Karpas-422 (cell line): ENCODE measurements around the gene GSTCD. TPM values are rescaled to one million over a fixed set of nuclear protein-coding genes. Genes with fewer than 3 reads are reported as not detected.

Source experiments
- DNase-seq: peaks from one replicate; pipeline ENCODE4 v3.0.0-alpha.2; 2015
- H2AFZ ChIP-seq: fragments of 200-600 bp; sonication (generic); 2 replicates; pipeline ENCODE4 v1.6.1; 2014; ENCODE audit warnings: antibody characterized with exemption, low read length, mixed read lengths
- H3K27ac ChIP-seq: fragments of 200-600 bp; sonication (generic); 2 replicates; pipeline ENCODE4 v1.5.1; 2014; ENCODE audit warnings: mild to moderate bottlenecking, low read length, moderate library complexity
- H3K27me3 ChIP-seq: fragments of 200-600 bp; sonication (generic); 2 replicates; pipeline ENCODE4 v1.6.1; 2014; ENCODE audit warnings: low read length, mixed read lengths
- H3K36me3 ChIP-seq: fragments of 200-600 bp; sonication (generic); 2 replicates; pipeline ENCODE4 v1.6.1; 2014; ENCODE audit warnings: low read length, mixed read lengths; ENCODE audit not compliant: insufficient read depth
- H3K4me1 ChIP-seq: fragments of 200-600 bp; sonication (generic); 2 replicates; pipeline ENCODE4 v1.6.1; 2014; ENCODE audit warnings: mild to moderate bottlenecking, low read length, mixed read lengths
- H3K4me2 ChIP-seq: fragments of 200-600 bp; sonication (generic); 2 replicates; pipeline ENCODE4 v1.6.1; 2014; ENCODE audit warnings: low read length, low read depth, mild to moderate bottlenecking; ENCODE audit not compliant: poor library complexity, severe bottlenecking
- H3K4me3 ChIP-seq: fragments of 200-600 bp; sonication (generic); 2 replicates; pipeline ENCODE4 v1.5.1; 2014; ENCODE audit warnings: mild to moderate bottlenecking, antibody characterized with exemption, low read length, mixed read lengths
- H3K79me2 ChIP-seq: fragments of 200-600 bp; sonication (generic); 2 replicates; pipeline ENCODE4 v1.6.1; 2014; ENCODE audit warnings: mild to moderate bottlenecking, low read length, mixed read lengths
- H3K9ac ChIP-seq: fragments of 200-600 bp; sonication (generic); 2 replicates; pipeline ENCODE4 v1.6.0; 2014; ENCODE audit warnings: low read length
- H3K9me2 ChIP-seq: fragments of 200-600 bp; sonication (generic), shearing (Covaris generic); replicated peaks from 2 replicates; pipeline ENCODE4 v1.6.0; 2014; ENCODE audit warnings: mild to moderate bottlenecking, low read length, moderate library complexity; ENCODE audit not compliant: insufficient read depth
- H3K9me3 ChIP-seq: fragments of 300-700, 200-600 bp; sonication (generic); 2 replicates; pipeline ENCODE4 v1.6.1; 2014; ENCODE audit warnings: low read length, mixed read lengths
- H4K20me1 ChIP-seq: fragments of 200-600 bp; sonication (generic); 2 replicates; pipeline ENCODE4 v1.6.1; 2014; ENCODE audit warnings: mild to moderate bottlenecking, antibody characterized with exemption, low read length, low read depth; ENCODE audit not compliant: insufficient read depth
- total RNA-seq: library from RNA; depleted of rRNA; stranded (reverse); fragments of >200 nt; shearing (Covaris generic); gene quantifications from 2 replicates; pipeline ENCODE4 v1.2.3, GENCODE V29; 2014; ENCODE audit warnings: low replicate concordance

The GSTCD gene
- total RNA-seq, 1 experiment from 2014 or later: 23.9 TPM

- no peak overlapping the region for H3K27ac ChIP-seq
- no peaks in the 10 kb centered on the region for H4K20me1 ChIP-seq
- H3K36me3 ChIP-seq: no peaks in the 10 kb centered on the region
- H3K27me3 ChIP-seq: no peaks in the 10 kb centered on the region
- H2AFZ ChIP-seq: no peak overlapping the region
- DNase-seq: no peak
- H3K9me2 ChIP-seq: no peaks in the 10 kb centered on the region
- H3K4me1 ChIP-seq: no peaks in the 10 kb centered on the region
- no peaks in the 10 kb centered on the region for H3K9me3 ChIP-seq
- no peak overlapping the region for H3K9ac ChIP-seq
- H3K4me2 ChIP-seq: no peak overlapping the region
- peaks cover 4% of the 10 kb centered on the region; the same call in 1 of the 2 replicates for H3K79me2 ChIP-seq
- H3K4me3 ChIP-seq: no peak overlapping the region
These were observed 77.2 kb downstream of the GSTCD start for GRCh38 chr4:105785792-105786191.

DNA sequence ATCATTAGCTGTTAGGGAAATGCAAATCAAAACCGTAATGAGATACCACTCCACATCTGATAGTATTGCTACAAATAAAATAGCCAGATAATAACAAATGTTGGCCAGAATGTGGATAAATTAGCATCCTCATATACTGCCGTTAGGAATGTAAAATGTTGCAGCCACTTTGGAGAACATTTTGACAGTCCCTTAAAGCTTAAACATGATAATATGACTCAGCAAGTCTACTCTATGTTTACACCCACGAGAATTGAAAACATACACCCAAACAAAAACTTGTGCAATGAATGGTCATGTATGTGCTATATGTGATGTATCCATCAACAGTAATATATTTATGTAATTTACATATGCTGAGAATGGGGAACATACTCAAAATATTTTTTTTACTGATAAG lies 78.2 kb downstream of the GSTCD start:
- no peak for DNase-seq
- Histone ChIP-seq H3K27me3 (no peaks in the 10 kb centered on the region), H3K9me3 (no peaks in the 10 kb centered on the region), H3K36me3 (no peaks in the 10 kb centered on the region), H2AFZ (no peak overlapping the region), H3K4me1 (no peaks in the 10 kb centered on the region), H3K9me2 (no peaks in the 10 kb centered on the region), H3K79me2 (peaks cover 4% of the 10 kb centered on the region; the same call in 1 of the 2 replicates), H3K9ac (no peak overlapping the region), H4K20me1 (no peaks in the 10 kb centered on the region), H3K27ac (no peak overlapping the region), H3K4me2 (no peak overlapping the region), H3K4me3 (no peak overlapping the region)

DNA sequence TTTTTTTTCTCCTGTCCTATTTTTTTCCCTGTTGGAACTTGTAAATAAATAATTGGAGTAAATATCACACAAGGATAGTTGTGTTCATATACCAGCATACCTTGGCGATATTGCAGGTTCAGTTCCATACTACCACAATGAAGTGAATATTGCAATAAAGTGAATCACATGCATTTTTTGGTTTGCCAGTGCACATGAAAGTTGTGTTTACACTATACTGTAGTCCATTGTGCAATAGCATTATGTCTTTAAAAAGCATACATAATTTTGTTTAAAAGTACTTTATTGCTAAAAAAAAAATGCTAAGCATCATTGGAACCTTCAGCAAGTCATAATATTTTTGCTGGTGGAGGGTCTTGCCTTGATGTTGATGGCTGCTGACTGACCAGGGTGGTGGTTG lies 88.6 kb downstream of the GSTCD start:
- no peaks in the 10 kb centered on the region for H3K9me3 ChIP-seq
- no peak overlapping the region for H2AFZ ChIP-seq
- H3K4me1 ChIP-seq: no peaks in the 10 kb centered on the region
- no peaks in the 10 kb centered on the region for H3K27me3 ChIP-seq
- DNase-seq: no peak
- H3K9me2 ChIP-seq: no peaks in the 10 kb centered on the region
- H3K4me3 ChIP-seq: no peak overlapping the region
- H3K36me3 ChIP-seq: no peaks in the 10 kb centered on the region
- H4K20me1 ChIP-seq: no peaks in the 10 kb centered on the region
- H3K9ac ChIP-seq: no peak overlapping the region
- H3K79me2 ChIP-seq: no peaks in the 10 kb centered on the region
- H3K27ac ChIP-seq: no peak overlapping the region
- no peak overlapping the region for H3K4me2 ChIP-seq

DNA sequence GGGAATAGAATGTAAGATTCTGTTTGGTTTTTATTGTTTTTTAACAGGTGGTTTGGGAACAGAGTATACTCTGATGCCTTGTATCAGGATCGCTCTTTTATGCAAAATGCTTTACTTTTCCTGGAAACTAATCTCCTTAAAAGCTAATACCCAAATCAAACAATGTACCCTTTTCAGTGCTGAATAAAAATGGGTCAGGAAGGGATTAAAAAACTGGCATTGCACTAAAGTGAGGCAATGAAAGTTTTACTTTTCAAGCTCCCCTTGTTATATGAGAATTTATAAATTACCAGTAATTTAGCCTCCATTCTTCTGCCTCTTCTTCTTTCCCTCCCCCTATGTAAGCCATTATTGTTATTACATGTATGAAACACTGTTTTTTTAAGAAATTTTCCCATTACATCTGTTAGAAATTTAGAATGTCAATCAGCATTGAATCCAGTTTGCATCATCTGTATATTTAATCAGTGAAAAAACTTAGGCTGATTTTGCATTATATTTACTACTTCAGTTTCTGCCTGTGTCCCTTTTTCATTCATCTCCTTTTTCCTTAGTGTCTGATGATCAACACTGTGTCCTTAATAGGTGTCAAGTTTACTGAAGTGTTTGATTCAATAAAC lies 97.0 kb downstream of the GSTCD start:
- Histone ChIP-seq H3K79me2 (peaks cover 5% of the 10 kb centered on the region; the same call in 1 of the 2 replicates), H3K27me3 (no peaks in the 10 kb centered on the region), H3K4me3 (no peak overlapping the region), H3K27ac (no peak overlapping the region), H3K9ac (no peak overlapping the region), H3K4me1 (no peaks in the 10 kb centered on the region), H3K36me3 (no peaks in the 10 kb centered on the region), H4K20me1 (no peaks in the 10 kb centered on the region), H3K4me2 (no peak overlapping the region), H2AFZ (no peak overlapping the region), H3K9me3 (no peaks in the 10 kb centered on the region), H3K9me2 (no peaks in the 10 kb centered on the region; the same call in 1 of the 2 replicates)
- DNase-seq: no peak

- Histone ChIP-seq H3K4me1 (no peaks in the 10 kb centered on the region), H3K9me3 (no peaks in the 10 kb centered on the region), H4K20me1 (no peaks in the 10 kb centered on the region), H3K79me2 (peaks cover 5% of the 10 kb centered on the region; the same call in 1 of the 2 replicates), H3K4me2 (no peak overlapping the region), H3K27ac (no peak overlapping the region), H3K36me3 (no peaks in the 10 kb centered on the region), H3K9me2 (no peaks in the 10 kb centered on the region; the same call in 1 of the 2 replicates), H3K27me3 (no peaks in the 10 kb centered on the region), H2AFZ (no peak overlapping the region), H3K4me3 (no peak overlapping the region), H3K9ac (no peak overlapping the region)
- DNase-seq: no peak
These were observed 98.9 kb downstream of the GSTCD start for GRCh38 chr4:105807496-105807895.

- Histone ChIP-seq H3K9me2 (peaks cover 3% of the 10 kb centered on the region; the same call in 1 of the 2 replicates), H3K4me2 (no peak overlapping the region), H3K9me3 (no peaks in the 10 kb centered on the region), H3K27me3 (no peaks in the 10 kb centered on the region), H3K4me3 (no peak overlapping the region), H2AFZ (no peak overlapping the region), H4K20me1 (no peaks in the 10 kb centered on the region), H3K27ac (no peak overlapping the region), H3K36me3 (no peaks in the 10 kb centered on the region), H3K4me1 (no peaks in the 10 kb centered on the region), H3K9ac (no peak overlapping the region), H3K79me2 (peaks cover 5% of the 10 kb centered on the region; the same call in 1 of the 2 replicates)
- no peak for DNase-seq
These were observed 99.6 kb downstream of the GSTCD start for GRCh38 chr4:105808030-105808749.

GRCh38 chr4:105808750-105809041 lies 100.1 kb downstream of the GSTCD start:
- no peak overlapping the region for H2AFZ ChIP-seq
- DNase-seq: no peak
- H3K9ac ChIP-seq: no peak overlapping the region

GRCh38 chr4:105815701-105816100 lies 107.1 kb downstream of the GSTCD start:
- Histone ChIP-seq H3K27ac (no peak overlapping the region), H3K4me1 (no peaks in the 10 kb centered on the region), H3K27me3 (no peaks in the 10 kb centered on the region), H3K36me3 (no peaks in the 10 kb centered on the region), H3K79me2 (no peaks in the 10 kb centered on the region; the same call in 1 of the 2 replicates), H3K9ac (no peak overlapping the region), H3K9me2 (0 out of 2 replicates have a peak, but pooled peaks cover 3% of the 10 kb centered on the region), H3K4me2 (no peak overlapping the region), H4K20me1 (no peaks in the 10 kb centered on the region), H3K4me3 (no peak overlapping the region), H2AFZ (no peak overlapping the region), H3K9me3 (no peaks in the 10 kb centered on the region)
- DNase-seq: no peak

More at GRCh38 chr4:105808750-105809041, 100.1 kb downstream of the GSTCD start:
- no peak overlapping the region for H3K4me3 ChIP-seq
- peaks cover 5% of the 10 kb centered on the region; the same call in 1 of the 2 replicates for H3K79me2 ChIP-seq
- no peaks in the 10 kb centered on the region for H3K4me1 ChIP-seq
- H3K27ac ChIP-seq: no peak overlapping the region
- H3K4me2 ChIP-seq: no peak overlapping the region
- H3K9me3 ChIP-seq: no peaks in the 10 kb centered on the region
- H3K27me3 ChIP-seq: no peaks in the 10 kb centered on the region
- no peaks in the 10 kb centered on the region for H4K20me1 ChIP-seq
- H3K36me3 ChIP-seq: no peaks in the 10 kb centered on the region
- peaks cover 3% of the 10 kb centered on the region; the same call in 1 of the 2 replicates for H3K9me2 ChIP-seq
